ENCODE results near the gene HERPUD1.

HERPUD1 gene

DNA sequence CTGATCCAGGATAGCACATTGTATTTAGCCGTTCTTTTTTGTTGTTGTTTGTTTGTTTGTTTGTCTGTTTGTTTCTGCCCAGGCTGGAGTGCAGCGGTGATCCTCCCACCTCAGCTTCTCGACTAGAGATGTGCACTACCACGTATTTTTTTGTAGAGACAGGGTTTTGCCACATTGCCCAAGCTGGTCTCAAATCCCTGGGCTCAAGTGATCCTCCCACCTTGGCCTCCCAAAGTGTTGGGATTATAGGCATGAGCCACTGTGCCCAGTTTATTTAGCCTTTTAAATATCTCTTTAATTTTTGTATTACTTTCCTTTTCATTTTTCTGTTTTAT is 48.2 kb downstream of the HERPUD1 start:
- H3K4me3 ChIP-seq: no peak overlapping the region
- H3K9me3 ChIP-seq: no peaks in the 10 kb centered on the region
- DNase-seq: no peak
- H3K27ac ChIP-seq: no peak overlapping the region
- peaks cover 0 to 46% (median 25%) of the 10 kb centered on the region in 4 donors for H3K4me1 ChIP-seq
- TF ChIP-seq, protein P1, sequence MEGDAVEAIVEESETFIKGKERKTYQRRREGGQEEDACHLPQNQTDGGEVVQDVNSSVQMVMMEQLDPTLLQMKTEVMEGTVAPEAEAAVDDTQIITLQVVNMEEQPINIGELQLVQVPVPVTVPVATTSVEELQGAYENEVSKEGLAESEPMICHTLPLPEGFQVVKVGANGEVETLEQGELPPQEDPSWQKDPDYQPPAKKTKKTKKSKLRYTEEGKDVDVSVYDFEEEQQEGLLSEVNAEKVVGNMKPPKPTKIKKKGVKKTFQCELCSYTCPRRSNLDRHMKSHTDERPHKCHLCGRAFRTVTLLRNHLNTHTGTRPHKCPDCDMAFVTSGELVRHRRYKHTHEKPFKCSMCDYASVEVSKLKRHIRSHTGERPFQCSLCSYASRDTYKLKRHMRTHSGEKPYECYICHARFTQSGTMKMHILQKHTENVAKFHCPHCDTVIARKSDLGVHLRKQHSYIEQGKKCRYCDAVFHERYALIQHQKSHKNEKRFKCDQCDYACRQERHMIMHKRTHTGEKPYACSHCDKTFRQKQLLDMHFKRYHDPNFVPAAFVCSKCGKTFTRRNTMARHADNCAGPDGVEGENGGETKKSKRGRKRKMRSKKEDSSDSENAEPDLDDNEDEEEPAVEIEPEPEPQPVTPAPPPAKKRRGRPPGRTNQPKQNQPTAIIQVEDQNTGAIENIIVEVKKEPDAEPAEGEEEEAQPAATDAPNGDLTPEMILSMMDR (IDR thresholded peaks at IDR 0.05): no peak
- no peaks in the 10 kb centered on the region for H3K27me3 ChIP-seq
- intact Hi-C loops (cut with DNase I; ENCODE audit: low total_unique reads): no loop called here
- H3K36me3 ChIP-seq: no peaks in the 10 kb centered on the region

DNA sequence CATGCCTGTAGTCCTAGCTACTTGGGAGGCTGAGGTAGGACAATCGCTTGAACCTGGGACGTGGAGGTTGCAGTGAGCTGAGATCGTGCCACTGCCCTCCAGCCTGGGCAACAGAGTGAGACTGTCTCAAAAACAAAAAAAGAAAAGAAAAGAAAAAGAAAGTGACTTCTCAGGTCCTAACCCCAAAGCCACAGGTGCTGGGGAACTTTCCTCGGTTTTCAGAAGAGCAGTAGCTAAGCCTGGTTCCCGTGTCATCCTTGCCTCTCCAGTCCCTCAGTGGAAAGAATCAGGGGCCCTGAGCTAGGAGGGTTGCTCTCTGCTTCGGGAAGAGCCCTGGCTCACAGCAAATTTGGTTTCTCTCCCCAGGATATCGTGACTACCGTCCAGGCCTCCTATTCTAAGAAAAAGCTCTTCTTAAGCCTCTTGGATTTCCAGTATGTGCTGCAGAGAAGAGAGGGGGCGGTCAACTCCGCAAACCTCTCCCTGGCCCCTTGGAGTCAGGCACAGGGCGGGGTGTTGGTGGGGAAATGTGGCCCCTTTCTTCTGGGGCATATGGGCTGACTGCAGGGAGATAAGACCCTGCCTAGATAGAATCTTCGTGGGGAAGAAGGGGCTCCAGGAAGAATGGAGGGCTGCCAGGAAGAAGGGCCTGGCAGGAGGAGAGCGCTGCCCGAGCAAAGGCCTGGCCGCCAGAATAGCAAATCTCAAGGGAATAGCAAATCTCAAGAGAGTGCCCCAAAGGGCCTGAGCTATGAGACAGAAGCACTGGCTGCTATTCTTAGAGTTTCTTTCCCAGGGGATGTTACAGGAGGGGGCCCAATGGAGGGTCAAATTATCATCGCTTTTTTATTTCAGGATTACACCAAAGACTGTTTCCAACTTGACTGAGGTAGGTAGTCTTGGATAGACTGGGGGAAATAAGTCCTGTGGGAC is 49.1 kb downstream of the HERPUD1 start:
- Histone ChIP-seq H3K27ac (peak overlapping the region; percentile 57 to 63), H3K4me1 (peaks cover 0 to 55% (median 34%) of the 10 kb centered on the region in 4 donors), H3K9me3 (no peaks in the 10 kb centered on the region), H3K4me3 (no peak overlapping the region), H3K27me3 (no peaks in the 10 kb centered on the region), H3K36me3 (no peaks in the 10 kb centered on the region)
- TF ChIP-seq, protein P1 (IDR thresholded peaks at IDR 0.05): no peak
- no peak for DNase-seq
- intact Hi-C loops (cut with DNase I; ENCODE audit: low total_unique reads): no loop called here

DNA sequence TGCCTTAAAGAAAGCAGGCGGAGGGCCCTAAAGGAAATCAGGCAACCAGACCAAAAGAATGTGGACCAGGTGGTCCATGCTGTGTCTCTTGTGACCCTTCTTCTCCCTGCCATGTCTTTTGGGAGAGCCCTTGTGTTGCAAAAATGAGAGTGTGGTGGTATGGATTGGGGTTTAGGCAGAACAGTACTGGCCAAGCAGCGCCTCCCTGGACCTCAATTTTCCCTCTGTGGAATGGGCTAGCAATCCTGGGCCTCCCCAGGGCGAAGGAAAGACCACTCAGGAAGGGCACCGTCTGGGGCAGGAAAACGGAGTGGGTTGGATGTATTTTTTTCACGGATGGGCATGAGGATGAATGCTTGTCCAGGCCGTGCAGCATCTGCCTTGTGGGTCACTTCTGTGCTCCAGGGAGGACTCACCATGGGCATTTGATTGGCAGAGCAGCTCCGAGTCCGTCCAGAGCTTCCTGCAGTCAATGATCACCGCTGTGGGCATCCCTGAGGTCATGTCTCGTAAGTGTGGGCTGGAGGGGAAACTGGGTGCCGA is 49.9 kb downstream of the HERPUD1 start:
- Histone ChIP-seq H3K9me3 (no peaks in the 10 kb centered on the region), H3K4me1 (peaks cover 0 to 59% (median 35%) of the 10 kb centered on the region in 4 donors), H3K4me3 (no peak overlapping the region), H3K36me3 (no peaks in the 10 kb centered on the region), H3K27me3 (no peaks in the 10 kb centered on the region), H3K27ac (peak overlapping the region; percentile 57 to 63)
- DNase-seq: peak in 1 of 2 donors; percentile 66
- TF ChIP-seq, protein P1 (IDR thresholded peaks at IDR 0.05): no peak
- intact Hi-C loops (cut with DNase I; ENCODE audit: low total_unique reads): no loop called here

DNA sequence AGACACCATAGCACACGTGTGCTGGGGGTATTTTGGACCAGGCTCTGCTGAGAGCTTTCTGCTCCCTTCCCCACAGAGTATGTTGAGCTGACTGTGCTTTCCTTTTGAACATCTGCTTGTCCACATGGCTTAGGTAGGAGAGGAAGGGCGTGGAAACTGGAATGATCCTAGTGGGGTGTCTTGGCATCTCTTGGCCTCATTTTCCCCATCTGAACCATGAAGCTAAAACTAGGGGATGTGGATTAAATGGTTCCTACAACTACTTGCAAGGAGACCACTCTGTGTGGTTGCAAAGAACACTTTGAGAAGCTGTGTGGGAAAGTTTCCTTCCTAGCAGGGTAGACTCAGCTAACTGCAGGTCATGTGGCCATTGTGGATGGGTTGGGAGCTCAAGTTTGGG is 50.8 kb downstream of the HERPUD1 start:
- Histone ChIP-seq H3K4me1 (peaks cover 0 to 59% (median 35%) of the 10 kb centered on the region in 4 donors), H3K27ac (peak overlapping the region in 1 of 2 donors; percentile 29)

DNA sequence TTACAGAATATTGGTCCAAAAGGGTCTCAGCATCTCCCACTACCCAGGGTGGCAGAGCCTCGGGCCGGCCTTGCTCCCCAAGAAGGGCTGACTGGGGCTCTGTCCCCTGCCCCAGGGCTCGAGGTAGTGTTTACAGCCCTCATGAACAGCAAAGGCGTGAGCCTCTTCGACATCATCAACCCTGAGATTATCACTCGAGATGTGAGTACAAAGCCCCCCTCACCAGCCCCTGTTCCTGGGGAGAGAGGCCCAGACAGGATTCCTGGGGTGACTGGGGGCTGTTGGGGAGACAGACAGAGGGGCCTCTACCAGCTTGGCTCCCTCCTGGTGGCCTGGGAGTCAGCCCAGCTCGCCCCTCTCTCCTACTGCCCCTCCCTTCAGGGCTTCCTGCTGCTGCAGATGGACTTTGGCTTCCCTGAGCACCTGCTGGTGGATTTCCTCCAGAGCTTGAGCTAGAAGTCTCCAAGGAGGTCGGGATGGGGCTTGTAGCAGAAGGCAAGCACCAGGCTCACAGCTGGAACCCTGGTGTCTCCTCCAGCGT is 51.3 kb downstream of the HERPUD1 start:
- H3K4me1 ChIP-seq: peaks cover 0 to 65% (median 38%) of the 10 kb centered on the region in 4 donors
- peak in 1 of 2 donors; percentile 62 for DNase-seq
- H3K27me3 ChIP-seq: no peaks in the 10 kb centered on the region
- peak overlapping the region in 1 of 2 donors; percentile 29 for H3K27ac ChIP-seq
- H3K4me3 ChIP-seq: no peak overlapping the region
- TF ChIP-seq, protein P1 (IDR thresholded peaks at IDR 0.05): no peak
- intact Hi-C loops (cut with DNase I; ENCODE audit: low total_unique reads): no loop called here
- no peaks in the 10 kb centered on the region for H3K36me3 ChIP-seq
- H3K9me3 ChIP-seq: no peaks in the 10 kb centered on the region

More for the DNA sequence above, 50.8 kb downstream of the HERPUD1 start:
- Histone ChIP-seq H3K9me3 (no peaks in the 10 kb centered on the region), H3K4me3 (no peak overlapping the region), H3K27me3 (no peaks in the 10 kb centered on the region), H3K36me3 (no peaks in the 10 kb centered on the region)
- TF ChIP-seq, protein P1 (IDR thresholded peaks at IDR 0.05): no peak
- intact Hi-C loops (cut with DNase I; ENCODE audit: low total_unique reads): no loop called here
- DNase-seq: peak in 1 of 2 donors; percentile 25
